HG02588 (cell line): ENCODE measurements around the gene SLC30A3.
"Not testable (repeated sequence)": the region's sequence is repeated elsewhere in the genome, so short reads cannot be mapped to it uniquely, and the experiment has no call there.

Experiments
- ATAC-seq: cut with Tn5 transposase; IDR thresholded peaks from one replicate; pipeline ENCODE4 v1.9.1; 2021; ENCODE audit warnings: mild to moderate bottlenecking, moderate library complexity; ENCODE audit not compliant: unreplicated experiment

SLC30A3 gene

DNA sequence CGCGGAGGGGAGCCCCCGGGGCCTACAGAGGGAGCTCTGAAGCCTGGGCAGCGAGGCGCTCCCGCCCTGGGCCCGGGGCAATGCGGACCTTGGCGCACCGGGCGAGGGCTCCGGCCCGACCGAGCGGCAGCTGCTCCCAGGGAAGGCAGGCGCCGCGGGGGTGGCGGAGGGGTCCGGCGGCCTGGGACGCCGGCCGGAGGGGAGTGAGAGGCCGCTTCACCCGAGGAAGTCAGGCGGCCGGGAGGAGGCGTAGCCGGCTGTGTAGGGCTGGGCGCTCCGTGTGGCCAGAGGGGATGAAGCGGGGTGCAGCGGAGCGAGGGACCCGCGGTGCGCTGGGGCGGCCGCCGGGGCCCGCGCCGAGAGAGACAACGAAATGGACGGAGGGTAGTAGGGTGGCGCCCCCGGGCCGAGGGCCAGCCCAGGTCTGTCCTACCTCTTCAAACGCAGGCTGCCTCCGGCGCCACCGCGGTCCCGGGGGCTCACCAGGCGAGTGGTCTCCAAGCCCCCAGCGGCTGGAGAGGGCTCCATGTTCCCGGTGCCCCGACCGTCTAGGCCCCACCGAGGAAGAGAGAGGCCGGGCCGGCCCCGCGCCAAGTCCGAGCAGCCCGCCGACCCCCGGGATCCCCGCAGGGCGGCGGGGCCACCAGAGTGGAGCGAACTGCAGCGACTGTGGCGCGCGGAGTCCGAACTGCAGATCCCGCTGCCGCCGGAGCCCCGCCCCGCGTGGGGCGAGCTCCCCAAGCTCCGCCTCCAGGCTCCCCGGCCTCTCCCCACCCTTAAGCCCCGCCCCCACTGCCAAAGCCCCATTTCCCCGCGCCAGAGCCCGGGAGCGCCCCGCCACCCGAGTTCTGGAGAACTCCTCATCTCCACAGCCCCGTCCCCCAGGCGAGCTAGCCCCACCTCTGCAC lies at the start of gene SLC30A3:
Gene SLC30A3 (minus strand): TSS at position 669 of the 908 bp plus-strand sequence. CDS start 141 bp downstream, at position 528.
- ATAC-seq, result no peak

DNA sequence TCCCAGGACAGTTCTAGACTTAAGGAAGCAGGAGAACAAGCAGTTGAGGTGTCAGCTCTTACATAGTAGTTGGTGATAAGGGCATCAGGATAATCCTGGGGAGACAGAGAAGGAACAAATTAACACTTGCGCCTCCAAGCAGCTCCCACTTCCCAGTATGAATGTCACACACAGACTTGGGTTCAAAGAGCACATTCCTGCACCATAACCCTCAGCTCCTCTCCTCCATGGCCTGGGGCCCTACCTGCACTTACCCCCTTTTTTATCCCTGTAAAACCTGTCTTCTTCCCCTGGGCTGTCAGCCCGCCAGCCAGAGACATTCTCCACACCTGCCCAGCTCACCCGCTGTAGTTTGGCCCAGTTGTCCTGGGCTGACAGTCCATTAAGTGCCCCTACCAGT lies 49.3 kb upstream of the SLC30A3 start:
- ATAC-seq, result no peak

GRCh38 chr2:27309651-27310050 lies 46.8 kb upstream of the SLC30A3 start:
- ATAC-seq, result no peak

DNA sequence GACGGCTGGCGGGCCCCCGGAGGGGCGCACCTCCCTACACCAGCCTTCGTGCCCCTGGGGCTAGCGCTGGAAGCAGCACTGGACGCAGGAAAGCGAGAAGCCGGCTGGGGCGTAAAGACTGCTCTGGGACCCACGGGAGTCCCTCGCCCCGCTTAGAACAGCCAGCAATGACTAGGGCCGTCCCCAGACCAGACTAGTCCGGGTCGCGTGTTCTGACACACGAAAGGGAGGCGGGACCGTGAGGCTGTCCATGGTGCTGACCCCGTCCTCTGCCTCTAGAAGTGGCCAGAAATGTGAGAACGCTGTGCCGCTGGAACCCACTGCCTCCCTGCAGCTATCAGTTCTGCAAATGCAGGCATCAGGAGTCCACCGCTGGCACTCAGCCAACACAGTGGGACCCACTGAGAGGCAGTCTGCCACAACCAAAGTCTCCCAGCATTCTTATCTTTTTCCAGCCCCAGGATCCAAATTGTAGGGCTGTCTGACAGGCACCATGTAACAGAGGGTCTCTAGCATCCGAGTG lies 45.6 kb upstream of the SLC30A3 start, which contains the start of gene UCN:
Gene UCN (minus strand): TSS at position 87 of the 523 bp plus-strand sequence. CDS start 550 bp downstream, outside the sequence.
- ATAC-seq, result no peak

GRCh38 chr2:27307545-27308358 lies 44.9 kb upstream of the SLC30A3 start:
- ATAC-seq, result no peak

DNA sequence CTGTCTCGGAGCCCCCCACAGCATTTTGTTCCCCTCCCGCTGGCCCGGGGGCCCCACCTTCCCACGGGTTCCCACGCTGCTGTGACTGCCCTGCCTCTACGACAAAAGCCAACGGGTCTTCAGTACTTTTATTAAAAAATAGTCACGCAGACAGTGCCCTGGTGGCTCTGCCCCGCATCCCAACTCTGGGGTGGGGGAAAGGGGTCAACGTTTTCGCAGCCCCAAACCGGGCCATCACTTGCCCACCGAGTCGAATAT lies 44.4 kb upstream of the SLC30A3 start:
- ATAC-seq, result no peak

DNA sequence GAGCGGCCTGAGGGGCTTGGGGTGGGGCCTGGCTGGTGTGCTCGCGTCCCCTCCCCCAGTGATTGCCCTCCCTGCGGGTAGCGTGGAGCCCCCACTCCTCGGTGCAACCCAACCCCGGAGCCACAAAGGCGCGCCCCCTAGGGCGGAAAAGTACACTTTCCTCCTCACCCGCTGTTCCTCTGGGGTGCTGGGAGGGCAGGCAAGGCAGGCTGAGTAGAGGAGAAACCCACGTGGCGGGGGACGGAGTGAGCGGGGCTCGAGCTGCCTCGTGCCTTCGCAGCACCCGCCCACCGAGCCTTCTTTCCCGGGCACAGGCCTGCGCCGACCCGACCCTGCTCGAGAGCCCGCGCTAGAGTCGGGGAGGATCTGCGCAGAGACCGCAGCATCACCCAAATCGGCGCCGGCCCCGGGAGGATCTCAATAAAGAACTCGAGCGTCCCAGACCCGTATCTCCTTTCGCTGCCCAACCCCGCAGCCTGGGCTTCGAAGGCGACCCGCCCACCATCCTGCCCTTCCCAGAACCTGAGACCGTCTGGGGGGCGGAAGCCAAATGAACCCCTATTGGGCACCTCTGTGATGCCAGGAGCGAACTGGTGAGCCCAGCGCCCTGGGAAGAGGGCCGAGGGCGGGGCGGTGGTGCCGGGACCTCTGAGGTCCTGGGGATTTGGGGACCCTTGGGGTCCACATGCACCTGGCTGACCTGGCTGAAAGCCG lies 43.9 kb upstream of the SLC30A3 start:
- ATAC-seq, result no peak

DNA sequence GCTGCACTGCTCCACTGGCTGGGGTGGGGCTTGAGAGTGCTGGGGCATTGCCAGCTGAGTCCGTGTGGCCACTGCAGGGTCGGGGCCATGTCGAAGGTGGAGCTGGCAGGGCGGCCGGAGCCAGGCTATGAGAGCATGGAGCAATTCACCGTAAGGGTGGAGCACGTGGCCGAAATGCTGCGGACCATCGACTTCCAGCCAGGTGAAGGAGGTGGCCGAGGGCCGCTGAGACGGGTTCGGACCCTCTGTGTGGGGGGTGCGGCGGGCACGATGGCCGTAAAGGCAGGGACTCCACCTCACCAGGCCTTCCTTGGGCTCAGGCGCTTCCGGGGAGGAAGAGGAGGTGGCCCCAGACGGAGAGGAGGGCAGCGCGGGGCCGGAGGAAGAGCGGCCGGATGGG lies 43.3 kb upstream of the SLC30A3 start:
- no peak for ATAC-seq

DNA sequence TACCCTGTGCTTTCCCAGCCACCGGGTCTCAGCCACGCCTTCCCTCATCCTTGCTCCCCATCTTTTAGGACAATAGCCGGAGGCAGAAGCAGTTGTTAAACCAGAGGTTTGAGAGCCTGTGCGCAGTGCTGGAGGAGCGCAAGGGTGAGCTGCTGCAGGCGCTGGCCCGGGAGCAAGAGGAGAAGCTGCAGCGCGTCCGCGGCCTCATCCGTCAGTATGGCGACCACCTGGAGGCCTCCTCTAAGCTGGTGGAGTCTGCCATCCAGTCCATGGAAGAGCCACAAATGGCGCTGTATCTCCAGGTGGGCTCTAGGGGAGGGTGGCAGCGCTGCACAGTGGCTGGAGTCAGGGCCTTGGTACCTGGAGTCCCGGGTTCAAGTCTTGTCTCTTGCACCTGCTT lies 42.7 kb upstream of the SLC30A3 start:
- ATAC-seq, result no peak

- no peak for ATAC-seq
Observed at GRCh38 chr2:27304488-27305240, 41.8 kb upstream of the SLC30A3 start.

DNA sequence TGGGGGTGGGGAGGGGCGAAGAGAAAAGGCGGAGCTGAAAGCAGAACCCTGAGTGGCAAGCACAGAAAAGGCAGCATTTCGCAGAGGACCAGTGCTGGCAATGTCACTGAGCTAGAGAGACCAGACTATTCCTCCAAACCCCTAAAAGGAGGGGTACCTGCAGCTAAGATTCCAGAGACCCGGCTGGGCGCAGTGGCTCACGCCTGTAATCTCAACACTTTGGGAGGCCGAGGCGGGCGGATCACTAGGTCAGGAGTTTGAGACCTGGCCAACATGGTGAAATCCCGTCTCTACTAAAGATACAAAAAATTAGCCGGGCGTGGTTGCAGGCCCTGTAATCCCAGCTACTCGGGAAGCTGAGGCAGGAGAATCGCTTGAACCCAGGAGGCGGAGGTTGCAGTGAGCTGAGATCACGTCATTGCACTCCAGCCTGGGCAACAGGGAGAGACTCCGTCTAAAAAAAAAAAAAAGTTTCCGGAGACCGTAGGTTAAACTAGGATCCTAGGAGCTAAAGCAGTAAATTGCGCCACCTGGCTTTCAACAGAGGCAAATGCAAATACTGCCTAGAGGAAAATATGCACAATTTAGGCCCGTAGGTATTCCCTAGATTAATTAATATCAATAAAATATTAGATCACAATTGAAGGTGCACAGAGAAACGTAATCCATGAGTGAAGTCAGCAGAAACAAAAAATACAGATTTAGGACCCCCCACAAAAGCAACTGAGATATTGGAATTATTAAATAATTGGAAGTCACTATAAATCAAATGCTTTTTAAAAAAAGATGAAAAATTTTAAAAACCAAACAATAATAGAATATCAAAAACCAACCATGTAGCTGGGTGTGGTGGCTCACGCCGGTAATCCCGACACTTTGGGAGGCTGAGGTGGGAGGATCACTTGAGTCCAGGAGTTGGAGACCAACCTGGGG lies 40.5 kb upstream of the SLC30A3 start:
- ATAC-seq, result no peak

DNA sequence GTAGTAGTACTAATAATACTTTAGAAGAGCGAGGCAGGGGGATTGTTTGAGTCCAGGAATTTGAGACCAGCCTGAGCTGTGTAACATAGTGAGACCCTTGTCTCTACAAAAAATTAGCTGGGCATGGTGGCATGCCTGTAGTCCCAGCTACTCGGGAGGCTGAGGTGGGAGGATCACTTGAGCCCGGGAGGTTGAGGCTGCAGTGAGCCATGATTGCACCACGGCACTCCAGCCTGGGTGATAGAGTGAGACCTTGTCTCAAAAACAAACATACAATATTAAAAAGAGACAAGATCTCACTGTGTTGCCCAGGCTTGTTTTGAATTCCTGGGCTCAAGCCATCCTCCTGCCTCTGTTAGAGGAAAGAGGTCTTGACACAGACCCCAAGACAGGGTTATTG lies 37.8 kb upstream of the SLC30A3 start:
- not testable (repeated sequence) for ATAC-seq

GRCh38 chr2:27298391-27299080 lies 35.7 kb upstream of the SLC30A3 start:
- no peak for ATAC-seq

DNA sequence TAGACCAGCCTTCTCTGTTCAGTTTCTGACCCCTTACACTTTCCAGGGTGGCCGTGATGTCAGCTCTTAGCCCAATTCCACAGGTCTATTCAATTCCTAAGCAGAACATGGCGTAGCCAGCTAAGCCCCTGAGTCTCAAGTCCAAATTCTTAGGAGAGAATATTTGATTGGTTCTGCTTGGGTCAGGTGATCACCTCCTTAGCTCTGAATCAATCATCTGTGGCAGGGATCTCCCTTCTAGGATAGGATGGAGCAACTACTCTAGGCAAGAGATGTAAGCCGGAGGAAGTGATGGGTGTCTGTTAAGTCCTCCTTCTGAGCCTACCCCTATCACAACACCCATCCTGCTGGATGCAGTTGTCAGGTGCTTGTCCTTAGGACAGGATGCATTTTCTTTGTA lies 34.3 kb upstream of the SLC30A3 start:
- no peak for ATAC-seq

DNA sequence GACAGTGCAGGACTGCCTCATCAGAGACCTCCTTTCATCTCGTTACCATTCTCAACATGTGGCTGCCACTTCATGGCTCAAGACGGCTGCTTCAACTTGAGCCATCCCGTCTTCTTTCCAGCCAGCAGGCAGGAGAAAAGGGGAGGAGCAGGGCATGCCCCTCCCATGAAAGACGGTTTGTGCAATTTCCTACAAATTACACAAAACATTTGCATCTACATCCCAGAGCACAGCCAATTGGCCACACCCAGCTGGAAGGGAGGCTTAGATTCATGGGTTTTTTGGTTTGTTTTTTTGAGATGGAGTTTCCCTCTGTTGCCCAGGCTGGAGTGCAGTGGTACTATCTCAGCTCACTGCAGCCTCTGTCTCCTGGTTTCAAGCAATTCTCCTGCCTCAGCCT lies 33.6 kb upstream of the SLC30A3 start:
- no peak for ATAC-seq

- ATAC-seq, result no peak
Observed at GRCh38 chr2:27294928-27295327, 32.1 kb upstream of the SLC30A3 start.

GRCh38 chr2:27291865-27292264 lies 29.0 kb upstream of the SLC30A3 start:
- ATAC-seq, result no peak

DNA sequence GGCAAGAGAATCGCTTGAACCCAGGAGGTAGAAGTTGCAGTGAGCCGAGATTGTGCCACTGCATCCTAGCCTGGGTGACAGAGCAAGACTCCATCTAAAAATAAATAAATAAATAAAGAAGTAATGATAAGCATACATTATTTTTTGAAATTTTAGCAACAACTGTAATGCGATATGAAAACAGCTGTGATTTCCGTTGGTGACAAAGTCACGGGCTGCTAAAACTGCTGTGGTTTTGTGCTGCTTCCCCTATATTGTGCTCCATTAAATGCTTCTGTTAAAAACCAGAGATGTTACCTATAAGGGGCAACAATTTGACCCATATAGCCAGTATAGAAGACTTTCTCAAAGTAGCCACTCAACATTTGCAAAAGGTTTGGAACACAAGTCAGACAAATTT lies 27.7 kb upstream of the SLC30A3 start:
- no peak for ATAC-seq

DNA sequence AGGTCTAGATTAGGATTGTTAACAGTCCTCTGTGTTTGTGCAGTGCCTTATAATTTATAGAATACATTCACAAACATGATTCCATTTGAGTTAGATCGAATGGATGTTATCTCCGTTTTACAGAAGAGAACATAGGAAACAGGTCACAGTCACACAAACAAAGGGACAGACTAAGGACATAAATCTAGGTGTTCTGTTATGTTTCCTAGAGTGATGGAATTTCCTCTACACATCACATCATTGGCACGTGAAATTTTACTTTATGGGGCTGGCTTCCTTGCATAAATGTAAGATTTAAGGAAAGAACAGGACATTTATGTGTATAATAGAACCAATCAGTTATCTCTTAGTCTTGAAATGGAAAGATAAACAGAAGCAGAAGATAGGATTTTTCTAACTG lies 25.8 kb upstream of the SLC30A3 start:
- ATAC-seq, result no peak
